HCT116 (cell line): ENCODE data around the gene ATF2.

Experiments
- ZFX ChIP-seq: fragments of 450-650 bp; IDR thresholded peaks from 2 replicates; pipeline ENCODE4 v1.6.1; 2017
- ZNF274 ChIP-seq: fragments of 200-500 bp; sonication (Bioruptor generic); IDR thresholded peaks from 2 replicates; pipeline ENCODE4 v1.6.1; 2014; ENCODE audit warnings: mild to moderate bottlenecking, low read depth, low read length, inconsistent platforms
- TF ChIP-seq, protein P1 (sequence below): IDR thresholded peaks from 2 replicates; pipeline ENCODE4 v1.6.1; 2012

DNA sequence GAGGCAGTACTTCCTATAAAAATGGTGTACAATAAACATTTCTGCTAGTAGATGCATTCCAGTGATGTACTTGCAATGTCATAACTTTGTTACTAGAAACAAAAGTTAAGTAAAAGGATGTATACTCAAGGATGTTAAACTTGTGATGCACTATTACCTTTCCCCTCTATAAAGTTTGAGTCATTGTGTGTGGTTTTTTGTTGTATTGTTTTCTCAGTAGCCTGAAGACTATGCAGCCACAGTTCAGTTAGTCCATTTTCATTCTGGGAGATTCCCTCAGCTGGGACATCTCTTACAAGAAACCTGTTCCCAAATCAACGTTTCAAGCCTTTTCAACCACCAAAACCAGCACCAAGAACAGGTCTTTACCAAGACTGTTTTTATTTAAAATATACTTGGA is 7.9 kb upstream of the ATF2 start:
- TF ChIP-seq, protein P1, sequence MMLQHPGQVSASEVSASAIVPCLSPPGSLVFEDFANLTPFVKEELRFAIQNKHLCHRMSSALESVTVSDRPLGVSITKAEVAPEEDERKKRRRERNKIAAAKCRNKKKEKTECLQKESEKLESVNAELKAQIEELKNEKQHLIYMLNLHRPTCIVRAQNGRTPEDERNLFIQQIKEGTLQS, result no peak
- TF ChIP-seq ZFX (no peak), ZNF274 (no peak)
